ENCODE results near the gene PRB3. TPM values are rescaled to one million over a fixed set of nuclear protein-coding genes. Genes with fewer than 3 reads are reported as not detected.

The PRB3 gene
- total RNA-seq, 1 donor from 2014 or later, result not detected

GRCh38 chr12:11242656-11243055, 26.9 kb downstream of the PRB3 start:
- FAIRE-seq, result no peak
- no peak for DNase-seq (ENCODE audit: low read depth)
- H3K27me3 ChIP-seq (ENCODE audit: control insufficient read depth, insufficient read depth, low read length), result no peaks in the 10 kb centered on the region
- no peak overlapping the region for H3K4me3 ChIP-seq (ENCODE audit: low read depth, low read length)
- no peak for TF ChIP-seq CTCF (IDR thresholded peaks at IDR 0.05; ENCODE audit: insufficient read depth, low read length, severe bottlenecking)
- H3K36me3 ChIP-seq (ENCODE audit: control insufficient read depth, insufficient read depth, low read length), result no peaks in the 10 kb centered on the region

- H3K27me3 ChIP-seq (ENCODE audit: control insufficient read depth, insufficient read depth, low read length), result no peaks in the 10 kb centered on the region
- no peak for FAIRE-seq
- DNase-seq (ENCODE audit: low read depth), result no peak
- H3K4me3 ChIP-seq (ENCODE audit: low read depth, low read length), result no peak overlapping the region
- H3K36me3 ChIP-seq (ENCODE audit: control insufficient read depth, insufficient read depth, low read length), result no peaks in the 10 kb centered on the region
- no peak for TF ChIP-seq CTCF (IDR thresholded peaks at IDR 0.05; ENCODE audit: insufficient read depth, low read length, severe bottlenecking)
Measured at GRCh38 chr12:11240348-11240930, 29.1 kb downstream of the PRB3 start.

GRCh38 chr12:11238275-11238674, 31.2 kb downstream of the PRB3 start:
- H3K36me3 ChIP-seq (ENCODE audit: control insufficient read depth, insufficient read depth, low read length), result no peaks in the 10 kb centered on the region
- TF ChIP-seq CTCF (IDR thresholded peaks at IDR 0.05; ENCODE audit: insufficient read depth, low read length, severe bottlenecking), result no peak
- H3K4me3 ChIP-seq (ENCODE audit: low read depth, low read length), result no peak overlapping the region
- FAIRE-seq (no peak), DNase-seq (ENCODE audit: low read depth) (no peak)
- no peaks in the 10 kb centered on the region for H3K27me3 ChIP-seq (ENCODE audit: control insufficient read depth, insufficient read depth, low read length)

- DNase-seq (ENCODE audit: low read depth), result no peak
- no peak for TF ChIP-seq CTCF (IDR thresholded peaks at IDR 0.05; ENCODE audit: insufficient read depth, low read length, severe bottlenecking)
- H3K4me3 ChIP-seq (ENCODE audit: low read depth, low read length), result no peak overlapping the region
- peaks cover 2% of the 10 kb centered on the region for H3K27me3 ChIP-seq (ENCODE audit: control insufficient read depth, insufficient read depth, low read length)
- no peaks in the 10 kb centered on the region for H3K36me3 ChIP-seq (ENCODE audit: control insufficient read depth, insufficient read depth, low read length)
- no peak for FAIRE-seq
Measured at GRCh38 chr12:11233532-11233931, 36.0 kb downstream of the PRB3 start.

GRCh38 chr12:11228296-11228879, 41.1 kb downstream of the PRB3 start:
- FAIRE-seq, result no peak
- TF ChIP-seq CTCF (IDR thresholded peaks at IDR 0.05; ENCODE audit: insufficient read depth, low read length, severe bottlenecking), result peak; percentile 87
- H3K4me3 ChIP-seq (ENCODE audit: low read depth, low read length), result no peak overlapping the region
- peaks cover 2% of the 10 kb centered on the region for H3K27me3 ChIP-seq (ENCODE audit: control insufficient read depth, insufficient read depth, low read length)
- DNase-seq (ENCODE audit: low read depth), result peak; percentile 61
- H3K36me3 ChIP-seq (ENCODE audit: control insufficient read depth, insufficient read depth, low read length), result no peaks in the 10 kb centered on the region

- H3K4me3 ChIP-seq (ENCODE audit: low read depth, low read length), result no peak overlapping the region
- H3K36me3 ChIP-seq (ENCODE audit: control insufficient read depth, insufficient read depth, low read length), result no peaks in the 10 kb centered on the region
- FAIRE-seq, result no peak
- H3K27me3 ChIP-seq (ENCODE audit: control insufficient read depth, insufficient read depth, low read length), result peaks cover 2% of the 10 kb centered on the region
- no peak for TF ChIP-seq CTCF (IDR thresholded peaks at IDR 0.05; ENCODE audit: insufficient read depth, low read length, severe bottlenecking)
- no peak for DNase-seq (ENCODE audit: low read depth)
Measured at GRCh38 chr12:11227373-11227772, 42.1 kb downstream of the PRB3 start.

Data from bronchial epithelial cell (primary cell).